Right atrium auricular region (tissue), 2 donors: ENCODE results near the gene CARNS1. TPM values are rescaled to one million over a fixed set of nuclear protein-coding genes. Genes with fewer than 3 reads are reported as not detected.
"Not testable (repeated sequence)": the region's sequence is repeated elsewhere in the genome, so short reads cannot be mapped to it uniquely, and the experiment has no call there.

ENCODE experiments used
- DNase-seq: peaks from one replicate; pipeline ENCODE4 v3.0.0-alpha.2; 2019; ENCODE audit warnings: low spot score
- H3K27ac ChIP-seq, 2 donors: fragments of 200-600 bp; sonication (generic); 1 replicate in 1 of 2; 2 replicates in 1 of 2; pipeline ENCODE4 v1.5.1; 2016 to 2019
- H3K27me3 ChIP-seq, 2 donors: fragments of 200-600 bp; sonication (generic); one replicate each; pipeline versions ENCODE4 v1.5.1 to v1.6.0; 2017 to 2019
- H3K36me3 ChIP-seq: fragments of 200-600 bp; sonication (generic); one replicate; pipeline ENCODE4 v1.5.1; 2016
- H3K4me1 ChIP-seq, 2 donors: fragments of 200-600 bp; sonication (generic); one replicate each; pipeline versions ENCODE4 v1.5.1 to v1.6.0; 2017 to 2019
- H3K4me3 ChIP-seq, 2 donors: fragments of 200-600 bp; sonication (generic); 1 replicate in 1 of 2; 2 replicates in 1 of 2; pipeline ENCODE4 v1.5.1; 2017 to 2019; ENCODE audit warnings: mild to moderate bottlenecking in 1 of 2, moderate library complexity in 1 of 2
- H3K9me3 ChIP-seq, 2 donors: fragments of 200-600 bp; sonication (generic); one replicate each; pipeline ENCODE4 v1.5.1; 2019
- CTCF ChIP-seq, 2 donors: fragments of 200-600 bp; sonication (generic); IDR thresholded peaks; one replicate each; pipeline ENCODE4 v1.5.1; 2019; ENCODE audit warnings: antibody characterized with exemption in 2 of 2
- total RNA-seq, 2 donors: library from RNA; depleted of rRNA; stranded (reverse); fragments of >200 nt; gene quantifications; one replicate each; pipeline ENCODE4 v1.1.0, GENCODE V29; 2016

The CARNS1 gene
- total RNA-seq, 2 donors from 2014 or later: 9.7 to 9.9 TPM

- Histone ChIP-seq H3K4me1 (peaks cover 0 to 36% of the 10 kb centered on the region in 2 donors), H3K9me3 (no peaks in the 10 kb centered on the region), H3K27ac (peak within 1 kb of the TSS; percentile 95), H3K36me3 (peaks cover 31% of the 10 kb centered on the region), H3K4me3 (peak within 1 kb of the TSS; percentile 79 to 93), H3K27me3 (no peaks in the 10 kb centered on the region)
- peak; percentile 61 to 79 for TF ChIP-seq CTCF (IDR thresholded peaks at IDR 0.05)
- peak; percentile 90 for DNase-seq
These were observed 13.8 kb upstream of the CARNS1 start, which contains the start of gene PPP1CA for GRCh38 chr11:67401495-67402191. PPP1CA (minus strand) TSS chr11:67401858; CDS start chr11:67401782, 76 bp downstream.

GRCh38 chr11:67402192-67402839, 13.2 kb upstream of the CARNS1 start:
- not testable (repeated sequence) for H3K9me3 ChIP-seq, H3K27me3 ChIP-seq, DNase-seq
- Histone ChIP-seq H3K27ac (peak overlapping the region; percentile 95), H3K4me3 (peak overlapping the region; percentile 31 to 93), H3K4me1 (peaks cover 0 to 42% of the 10 kb centered on the region in 2 donors), H3K36me3 (peaks cover 24% of the 10 kb centered on the region)

GRCh38 chr11:67403085-67403484, 12.4 kb upstream of the CARNS1 start:
- DNase-seq, H3K27ac ChIP-seq, H3K4me3 ChIP-seq, H3K27me3 ChIP-seq, H3K9me3 ChIP-seq: not testable (repeated sequence)
- Histone ChIP-seq H3K36me3 (peaks cover 17% of the 10 kb centered on the region), H3K4me1 (peaks cover 0 to 46% of the 10 kb centered on the region in 2 donors)

- Histone ChIP-seq H3K27ac (no peak overlapping the region), H3K27me3 (no peaks in the 10 kb centered on the region), H3K36me3 (peaks cover 2% of the 10 kb centered on the region), H3K9me3 (no peaks in the 10 kb centered on the region), H3K4me1 (peaks cover 0 to 50% of the 10 kb centered on the region in 2 donors), H3K4me3 (no peak overlapping the region)
- no peak for DNase-seq
- no peak for TF ChIP-seq CTCF (IDR thresholded peaks at IDR 0.05)
These were observed 10.8 kb upstream of the CARNS1 start for GRCh38 chr11:67404515-67405195.

- DNase-seq: no peak
- Histone ChIP-seq H3K27ac (no peak overlapping the region), H3K9me3 (no peaks in the 10 kb centered on the region), H3K27me3 (no peaks in the 10 kb centered on the region), H3K36me3 (no peaks in the 10 kb centered on the region), H3K4me3 (no peak overlapping the region), H3K4me1 (peaks cover 0 to 44% of the 10 kb centered on the region in 2 donors)
- no peak for TF ChIP-seq CTCF (IDR thresholded peaks at IDR 0.05)
These were observed 10.3 kb upstream of the CARNS1 start for GRCh38 chr11:67405196-67405567.

GRCh38 chr11:67405688-67406339, 9.7 kb upstream of the CARNS1 start:
- Histone ChIP-seq H3K9me3 (no peaks in the 10 kb centered on the region), H3K27ac (no peak overlapping the region), H3K4me1 (peaks cover 0 to 38% of the 10 kb centered on the region in 2 donors), H3K4me3 (no peak overlapping the region), H3K36me3 (no peaks in the 10 kb centered on the region), H3K27me3 (no peaks in the 10 kb centered on the region)
- no peak for TF ChIP-seq CTCF (IDR thresholded peaks at IDR 0.05)
- no peak for DNase-seq
